ENCODE results near the gene TSPAN9. TPM values are rescaled to one million over a fixed set of nuclear protein-coding genes. Genes with fewer than 3 reads are reported as not detected.
A peak's percentile ranks its signal among the peaks of the same experiment; 100 is the strongest.

Gene TSPAN9
- total RNA-seq, 3 donors from 2014 or later (not counting 1 experiment from before 2014, with no cell fraction given) = 0.86 to 1.6 (median 1.1) TPM

- no peak for ATAC-seq
- Histone ChIP-seq H3K4me1 (ENCODE audit: control insufficient read depth, insufficient read depth, low read length) (peaks cover 3% of the 10 kb centered on the region), H3K4me3 (ENCODE audit: low read length) (no peak overlapping the region), H3K36me3 (ENCODE audit: control insufficient read depth, insufficient read depth, low read length) (no peaks in the 10 kb centered on the region), H3K27me3 (ENCODE audit: control insufficient read depth, insufficient read depth, low read length) (no peaks in the 10 kb centered on the region), H3K27ac (ENCODE audit: low read length) (no peak overlapping the region), H3K9me3 (ENCODE audit: control insufficient read depth, insufficient read depth, low read length) (no peaks in the 10 kb centered on the region)
- Mint-ChIP-seq H3K27me3 (ENCODE audit: low read depth in 2 of 2) (peaks cover 0 to 14% of the 10 kb centered on the region in 2 donors), H3K4me1 (no peaks in the 10 kb centered on the region), H3K36me3 (no peaks in the 10 kb centered on the region), H3K27ac (no peak overlapping the region), H3K9me3 (no peaks in the 10 kb centered on the region), H3K4me3 (no peak overlapping the region)
- 83% methylated on average over 15 of the region's 15 CpGs for WGBS (ENCODE audit: insufficient coverage)
- TF ChIP-seq, protein P1, sequence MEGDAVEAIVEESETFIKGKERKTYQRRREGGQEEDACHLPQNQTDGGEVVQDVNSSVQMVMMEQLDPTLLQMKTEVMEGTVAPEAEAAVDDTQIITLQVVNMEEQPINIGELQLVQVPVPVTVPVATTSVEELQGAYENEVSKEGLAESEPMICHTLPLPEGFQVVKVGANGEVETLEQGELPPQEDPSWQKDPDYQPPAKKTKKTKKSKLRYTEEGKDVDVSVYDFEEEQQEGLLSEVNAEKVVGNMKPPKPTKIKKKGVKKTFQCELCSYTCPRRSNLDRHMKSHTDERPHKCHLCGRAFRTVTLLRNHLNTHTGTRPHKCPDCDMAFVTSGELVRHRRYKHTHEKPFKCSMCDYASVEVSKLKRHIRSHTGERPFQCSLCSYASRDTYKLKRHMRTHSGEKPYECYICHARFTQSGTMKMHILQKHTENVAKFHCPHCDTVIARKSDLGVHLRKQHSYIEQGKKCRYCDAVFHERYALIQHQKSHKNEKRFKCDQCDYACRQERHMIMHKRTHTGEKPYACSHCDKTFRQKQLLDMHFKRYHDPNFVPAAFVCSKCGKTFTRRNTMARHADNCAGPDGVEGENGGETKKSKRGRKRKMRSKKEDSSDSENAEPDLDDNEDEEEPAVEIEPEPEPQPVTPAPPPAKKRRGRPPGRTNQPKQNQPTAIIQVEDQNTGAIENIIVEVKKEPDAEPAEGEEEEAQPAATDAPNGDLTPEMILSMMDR (IDR thresholded peaks at IDR 0.05) = no peak
- intact Hi-C loops (cut with micrococcal nuclease) = loop anchor here (5.0 kb wide), 1 partner anchor 358 kb away; no protein-coding TSS in a partner anchor
- no peak for DNase-seq
Measured at GRCh38 chr12:3040026-3040656, 37.0 kb upstream of the TSPAN9 start.

GRCh38 chr12:3040663-3041544 lies 36.3 kb upstream of the TSPAN9 start:
- H3K27ac Mint-ChIP-seq = no peak overlapping the region
- no peak overlapping the region for H3K27ac ChIP-seq (ENCODE audit: low read length)
- no peaks in the 10 kb centered on the region for H3K4me1 Mint-ChIP-seq
- intact Hi-C loops (cut with micrococcal nuclease) = loop anchor here (5.0 kb wide), 1 partner anchor 359 kb away; no protein-coding TSS in a partner anchor
- H3K36me3 ChIP-seq (ENCODE audit: control insufficient read depth, insufficient read depth, low read length) = no peaks in the 10 kb centered on the region
- H3K9me3 Mint-ChIP-seq = no peaks in the 10 kb centered on the region
- H3K27me3 Mint-ChIP-seq (ENCODE audit: low read depth in 2 of 2) = peaks cover 0 to 14% of the 10 kb centered on the region in 2 donors
- no peak overlapping the region for H3K4me3 ChIP-seq (ENCODE audit: low read length)
- peaks cover 3% of the 10 kb centered on the region for H3K4me1 ChIP-seq (ENCODE audit: control insufficient read depth, insufficient read depth, low read length)
- no peak for ATAC-seq
- H3K9me3 ChIP-seq (ENCODE audit: control insufficient read depth, insufficient read depth, low read length) = no peaks in the 10 kb centered on the region
- no peak for DNase-seq
- WGBS (ENCODE audit: insufficient coverage) = 90% methylated on average over 29 of the region's 29 CpGs
- TF ChIP-seq, protein P1 (IDR thresholded peaks at IDR 0.05) = no peak
- no peak overlapping the region for H3K4me3 Mint-ChIP-seq
- H3K27me3 ChIP-seq (ENCODE audit: control insufficient read depth, insufficient read depth, low read length) = no peaks in the 10 kb centered on the region
- H3K36me3 Mint-ChIP-seq = no peaks in the 10 kb centered on the region

GRCh38 chr12:3041558-3042164 lies 35.5 kb upstream of the TSPAN9 start:
- no peak overlapping the region for H3K4me3 ChIP-seq (ENCODE audit: low read length)
- DNase-seq = peak in 1 of 2 donors; percentile 65
- Mint-ChIP-seq H3K4me1 (no peaks in the 10 kb centered on the region), H3K36me3 (no peaks in the 10 kb centered on the region), H3K27ac (no peak overlapping the region), H3K27me3 (ENCODE audit: low read depth in 2 of 2) (peaks cover 0 to 14% of the 10 kb centered on the region in 2 donors), H3K4me3 (no peak overlapping the region), H3K9me3 (no peaks in the 10 kb centered on the region)
- peaks cover 3% of the 10 kb centered on the region for H3K4me1 ChIP-seq (ENCODE audit: control insufficient read depth, insufficient read depth, low read length)
- H3K9me3 ChIP-seq (ENCODE audit: control insufficient read depth, insufficient read depth, low read length) = no peaks in the 10 kb centered on the region
- H3K27ac ChIP-seq (ENCODE audit: low read length) = no peak overlapping the region
- TF ChIP-seq, protein P1 (IDR thresholded peaks at IDR 0.05) = peak; percentile 59
- 62% methylated on average over 10 of the region's 11 CpGs for WGBS (ENCODE audit: insufficient coverage)
- H3K27me3 ChIP-seq (ENCODE audit: control insufficient read depth, insufficient read depth, low read length) = no peaks in the 10 kb centered on the region
- intact Hi-C loops (cut with micrococcal nuclease) = loop anchor here (5.0 kb wide), 1 partner anchor 359 kb away; no protein-coding TSS in a partner anchor
- peak in 2 of 3 donors; percentile 69 to 82 for ATAC-seq
- no peaks in the 10 kb centered on the region for H3K36me3 ChIP-seq (ENCODE audit: control insufficient read depth, insufficient read depth, low read length)

Data from natural killer cell (primary cell).